Panc1 (cell line): ENCODE measurements around the gene LRRC8E. TPM values are rescaled to one million over a fixed set of nuclear protein-coding genes. Genes with fewer than 3 reads are reported as not detected.

Experiments
- ATAC-seq: fragments of 200-7000 bp; cut with Tn5 transposase; 2 replicates; pipeline ENCODE4 v1.9.1; 2020; ENCODE audit warnings: mild to moderate bottlenecking, moderate library complexity
- BruUV-seq: library from RNA; stranded (reverse); fragments of 400-500 nt; replicated peaks from 2 replicates; lab custom pipeline; 2021; lab: Mats Ljungman, UMichigan
- CTCF ChIA-PET: fragments of 300-600 bp; sonication (Branson Sonifier 250); formaldehyde crosslinking; loops from one replicate; lab custom pipeline; 2022; ENCODE audit warnings: antibody characterized with exemption; lab: Charles Lee
- POLR2A ChIA-PET: fragments of 300-600 bp; sonication (Branson Sonifier 250); formaldehyde crosslinking; loops from one replicate; lab custom pipeline; 2022; ENCODE audit warnings: antibody characterized with exemption; lab: Charles Lee
- DNase-seq: peaks from one replicate; pipeline ENCODE4 v3.0.0-alpha.2; 2010; ENCODE audit warnings: low read depth, low spot score
- H3K27ac ChIP-seq: 2 replicates; pipeline ENCODE4 v1.5.1; 2011; ENCODE audit warnings: mild to moderate bottlenecking, low read length, inconsistent platforms
- H3K27me3 ChIP-seq: fragments of 200-500 bp; sonication (Bioruptor generic); 2 replicates; pipeline ENCODE4 v1.6.0; 2014; ENCODE audit warnings: low read length, inconsistent platforms; ENCODE audit not compliant: control insufficient read depth, insufficient read depth
- H3K36me3 ChIP-seq: fragments of 200-500 bp; sonication (Bioruptor generic); 2 replicates; pipeline ENCODE4 v1.5.1; 2014; ENCODE audit warnings: inconsistent platforms, mild to moderate bottlenecking, low read length, moderate library complexity; ENCODE audit not compliant: control insufficient read depth, insufficient read depth
- H3K4me1 ChIP-seq: 2 replicates; pipeline ENCODE4 v1.5.1; 2011; ENCODE audit warnings: inconsistent platforms, mild to moderate bottlenecking, low read length, moderate library complexity; ENCODE audit not compliant: control insufficient read depth, insufficient read depth
- H3K4me3 ChIP-seq, 2 experiments: 2 replicates each; pipeline ENCODE4 v1.5.1; 2011 to 2012; ENCODE audit warnings: low read depth in 2 of 2, low read length in 2 of 2, mild to moderate bottlenecking in 2 of 2, inconsistent platforms in 1 of 2, moderate library complexity in 1 of 2
- H3K9me3 ChIP-seq: fragments of 200-500 bp; sonication (Bioruptor generic); 2 replicates; pipeline ENCODE4 v1.5.1; 2014; ENCODE audit warnings: low read depth, mild to moderate bottlenecking, inconsistent platforms, low read length, moderate library complexity; ENCODE audit not compliant: control insufficient read depth, insufficient read depth
- POLR2AphosphoS5 ChIP-seq: IDR thresholded peaks from 2 replicates; pipeline ENCODE4 v1.6.1; 2012; ENCODE audit warnings: mild to moderate bottlenecking, low read depth, low read length, moderate library complexity
- SIN3A ChIP-seq: IDR thresholded peaks from 2 replicates; pipeline ENCODE4 v1.6.1; 2012; ENCODE audit warnings: low read depth, mild to moderate bottlenecking, low read length, moderate library complexity, borderline replicate concordance; ENCODE audit not compliant: insufficient read depth
- TCF7L2 ChIP-seq: IDR thresholded peaks from 2 replicates; pipeline ENCODE4 v1.6.1; 2011; ENCODE audit warnings: mild to moderate bottlenecking, low read depth, low read length, inconsistent platforms
- in situ Hi-C: cut with HindIII; loops from 2 replicates; pipeline ENCODE4 v1.10.0; 2016; ENCODE audit warnings: low sequenced_read_pairs, low pct_unique_long_range_greater_than_20kb
- intact Hi-C: fragments of 100-400 bp; cut with micrococcal nuclease; formaldehyde crosslinking; loops from one replicate; pipeline ENCODE4 v1.10.0; 2022; ENCODE audit not compliant: unreplicated experiment
- total RNA-seq: library from RNA; stranded (reverse); gene quantifications from one replicate; pipeline ENCODE4 v1.2.1, GENCODE V29; 2021; ENCODE audit not compliant: unreplicated experiment
- TF ChIP-seq, protein P1 (sequence below), 2 experiments: IDR thresholded peaks; 2 replicates each; pipeline ENCODE4 v1.6.1; 2011 to 2012; ENCODE audit warnings: low read depth in 2 of 2, control low read depth in 1 of 2, low read length in 1 of 2, mild to moderate bottlenecking in 1 of 2, moderate library complexity in 1 of 2; ENCODE audit not compliant: insufficient read depth in 1 of 2
- TF ChIP-seq, protein P2 (sequence below): fragments of 450-650 bp; IDR thresholded peaks from 2 replicates; pipeline ENCODE4 v1.5.1; 2017; ENCODE audit warnings: mild to moderate bottlenecking

LRRC8E gene
- total RNA-seq, 1 experiment from 2014 or later: 5.0 TPM

DNA sequence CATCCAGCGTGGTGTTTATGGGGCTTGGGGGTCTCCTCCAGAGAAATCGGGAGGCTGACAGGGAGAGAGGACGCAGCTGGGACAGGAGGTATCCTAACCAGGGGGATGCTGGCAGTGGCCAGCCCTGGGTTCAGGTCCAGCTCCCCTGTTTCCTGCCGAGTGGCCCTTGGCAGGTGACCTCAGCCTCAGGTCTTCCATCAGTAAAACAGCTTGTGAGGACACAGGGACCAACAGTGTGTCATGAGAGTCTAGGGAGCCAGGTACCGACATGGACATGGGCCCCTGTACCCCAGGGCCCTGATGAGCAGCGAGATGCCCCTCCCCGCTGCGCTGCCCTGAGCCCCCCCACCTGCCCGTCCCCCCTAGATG lies 38.7 kb upstream of the LRRC8E start:
- in situ Hi-C loops (no loop called here), intact Hi-C loops (no loop called here)
- Histone ChIP-seq H3K9me3 (no peaks in the 10 kb centered on the region), H3K4me3 (no peak overlapping the region), H3K36me3 (no peaks in the 10 kb centered on the region), H3K27me3 (no peaks in the 10 kb centered on the region), H3K27ac (no peak overlapping the region), H3K4me1 (no peaks in the 10 kb centered on the region; the same call in 1 of the 2 replicates)
- ATAC-seq: no peak
- ChIA-PET POLR2A (interaction anchor here (0.6 kb wide), 1 partner anchor 221 kb away, joined by 9 read pairs; no protein-coding TSS in a partner anchor), CTCF (no interaction called here)
- no peak for DNase-seq
- TF ChIP-seq POLR2AphosphoS5: no peak
- no peak for TF ChIP-seq SIN3A
- TF ChIP-seq, protein P1, sequence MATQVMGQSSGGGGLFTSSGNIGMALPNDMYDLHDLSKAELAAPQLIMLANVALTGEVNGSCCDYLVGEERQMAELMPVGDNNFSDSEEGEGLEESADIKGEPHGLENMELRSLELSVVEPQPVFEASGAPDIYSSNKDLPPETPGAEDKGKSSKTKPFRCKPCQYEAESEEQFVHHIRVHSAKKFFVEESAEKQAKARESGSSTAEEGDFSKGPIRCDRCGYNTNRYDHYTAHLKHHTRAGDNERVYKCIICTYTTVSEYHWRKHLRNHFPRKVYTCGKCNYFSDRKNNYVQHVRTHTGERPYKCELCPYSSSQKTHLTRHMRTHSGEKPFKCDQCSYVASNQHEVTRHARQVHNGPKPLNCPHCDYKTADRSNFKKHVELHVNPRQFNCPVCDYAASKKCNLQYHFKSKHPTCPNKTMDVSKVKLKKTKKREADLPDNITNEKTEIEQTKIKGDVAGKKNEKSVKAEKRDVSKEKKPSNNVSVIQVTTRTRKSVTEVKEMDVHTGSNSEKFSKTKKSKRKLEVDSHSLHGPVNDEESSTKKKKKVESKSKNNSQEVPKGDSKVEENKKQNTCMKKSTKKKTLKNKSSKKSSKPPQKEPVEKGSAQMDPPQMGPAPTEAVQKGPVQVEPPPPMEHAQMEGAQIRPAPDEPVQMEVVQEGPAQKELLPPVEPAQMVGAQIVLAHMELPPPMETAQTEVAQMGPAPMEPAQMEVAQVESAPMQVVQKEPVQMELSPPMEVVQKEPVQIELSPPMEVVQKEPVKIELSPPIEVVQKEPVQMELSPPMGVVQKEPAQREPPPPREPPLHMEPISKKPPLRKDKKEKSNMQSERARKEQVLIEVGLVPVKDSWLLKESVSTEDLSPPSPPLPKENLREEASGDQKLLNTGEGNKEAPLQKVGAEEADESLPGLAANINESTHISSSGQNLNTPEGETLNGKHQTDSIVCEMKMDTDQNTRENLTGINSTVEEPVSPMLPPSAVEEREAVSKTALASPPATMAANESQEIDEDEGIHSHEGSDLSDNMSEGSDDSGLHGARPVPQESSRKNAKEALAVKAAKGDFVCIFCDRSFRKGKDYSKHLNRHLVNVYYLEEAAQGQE (IDR thresholded peaks at IDR 0.05; ENCODE audit: insufficient read depth in 1 of 2, low read depth in 2 of 2, low read length in 1 of 2): no peak
- TF ChIP-seq, protein P2, sequence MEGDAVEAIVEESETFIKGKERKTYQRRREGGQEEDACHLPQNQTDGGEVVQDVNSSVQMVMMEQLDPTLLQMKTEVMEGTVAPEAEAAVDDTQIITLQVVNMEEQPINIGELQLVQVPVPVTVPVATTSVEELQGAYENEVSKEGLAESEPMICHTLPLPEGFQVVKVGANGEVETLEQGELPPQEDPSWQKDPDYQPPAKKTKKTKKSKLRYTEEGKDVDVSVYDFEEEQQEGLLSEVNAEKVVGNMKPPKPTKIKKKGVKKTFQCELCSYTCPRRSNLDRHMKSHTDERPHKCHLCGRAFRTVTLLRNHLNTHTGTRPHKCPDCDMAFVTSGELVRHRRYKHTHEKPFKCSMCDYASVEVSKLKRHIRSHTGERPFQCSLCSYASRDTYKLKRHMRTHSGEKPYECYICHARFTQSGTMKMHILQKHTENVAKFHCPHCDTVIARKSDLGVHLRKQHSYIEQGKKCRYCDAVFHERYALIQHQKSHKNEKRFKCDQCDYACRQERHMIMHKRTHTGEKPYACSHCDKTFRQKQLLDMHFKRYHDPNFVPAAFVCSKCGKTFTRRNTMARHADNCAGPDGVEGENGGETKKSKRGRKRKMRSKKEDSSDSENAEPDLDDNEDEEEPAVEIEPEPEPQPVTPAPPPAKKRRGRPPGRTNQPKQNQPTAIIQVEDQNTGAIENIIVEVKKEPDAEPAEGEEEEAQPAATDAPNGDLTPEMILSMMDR: no peak
- no peak for TF ChIP-seq TCF7L2
- BruUV-seq: no TSS peak

DNA sequence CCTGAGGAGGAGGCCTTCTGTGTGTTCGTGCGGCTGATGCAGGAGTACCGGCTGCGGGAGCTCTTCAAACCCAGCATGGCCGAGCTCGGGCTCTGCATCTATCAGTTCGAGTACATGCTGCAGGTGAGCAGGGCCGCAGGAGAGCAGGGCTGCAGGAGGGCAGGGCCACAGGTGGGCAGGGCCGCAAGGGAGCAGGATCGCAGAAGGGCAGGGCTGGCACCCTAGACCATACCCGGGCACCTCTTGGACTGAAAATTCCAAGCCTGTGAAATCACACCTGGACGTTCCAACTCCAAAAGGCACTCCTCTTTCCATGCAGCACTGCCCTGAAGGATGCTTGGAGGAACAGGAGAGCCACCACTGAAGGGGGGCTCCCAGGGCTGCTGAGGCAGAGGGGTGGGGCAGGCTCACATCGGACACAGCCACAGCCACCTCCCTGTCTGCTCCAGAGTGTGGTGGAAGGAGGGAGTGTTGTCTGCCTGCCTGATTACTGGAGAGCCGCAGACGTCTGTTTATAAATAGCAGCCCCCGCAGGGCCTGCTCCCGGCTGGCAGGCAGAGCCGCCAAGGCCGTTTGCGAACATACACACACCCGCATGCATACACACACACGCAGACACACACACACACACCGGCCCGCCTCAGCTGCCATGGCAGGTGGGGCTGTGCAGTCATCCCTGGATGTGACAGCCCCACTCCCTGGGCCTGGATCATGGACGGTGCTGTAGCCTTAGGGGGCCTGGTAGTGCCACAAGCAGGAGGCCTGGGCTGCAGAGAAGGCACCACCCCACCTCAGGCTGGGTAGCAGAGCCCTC lies 38.1 kb upstream of the LRRC8E start:
- Histone ChIP-seq H3K36me3 (no peaks in the 10 kb centered on the region), H3K9me3 (no peaks in the 10 kb centered on the region), H3K27ac (no peak overlapping the region), H3K4me3 (no peak overlapping the region), H3K4me1 (no peaks in the 10 kb centered on the region; the same call in 1 of the 2 replicates), H3K27me3 (no peaks in the 10 kb centered on the region)
- ChIA-PET POLR2A (interaction anchor here (0.6 kb wide), 1 partner anchor 221 kb away, joined by 9 read pairs; no protein-coding TSS in a partner anchor), CTCF (no interaction called here)
- in situ Hi-C loops: no loop called here
- intact Hi-C loops: no loop called here
- no peak for DNase-seq
- TF ChIP-seq POLR2AphosphoS5 (no peak), TCF7L2 (no peak), SIN3A (no peak)
- TF ChIP-seq, protein P2: no peak
- TF ChIP-seq, protein P1 (IDR thresholded peaks at IDR 0.05; ENCODE audit: insufficient read depth in 1 of 2, low read depth in 2 of 2, low read length in 1 of 2): no peak
- BruUV-seq: no TSS peak
- no peak for ATAC-seq
